Measurements from ENCODE around the gene CDK1. TPM values are rescaled to one million over a fixed set of nuclear protein-coding genes. Genes with fewer than 3 reads are reported as not detected.

CDK1 gene
- total RNA-seq, 3 donors from 2014 or later = 9.6 to 15.0 (median 12.7) TPM

- Mint-ChIP-seq H3K4me3 (no peak overlapping the region), H3K9me3 (no peaks in the 10 kb centered on the region), H3K27me3 (ENCODE audit: low read depth) (peaks cover 13% of the 10 kb centered on the region), H3K4me1 (ENCODE audit: low read depth) (no peaks in the 10 kb centered on the region), H3K36me3 (ENCODE audit: insufficient read depth) (no peaks in the 10 kb centered on the region)
- no peak for ATAC-seq
- DNase-seq = no peak
These were observed 24.5 kb upstream of the CDK1 start for GRCh38 chr10:60753817-60754216.

GRCh38 chr10:60757420-60757895 is 20.8 kb upstream of the CDK1 start:
- no peaks in the 10 kb centered on the region for H3K9me3 Mint-ChIP-seq
- DNase-seq (no peak), ATAC-seq (no peak)
- no peaks in the 10 kb centered on the region for H3K4me1 Mint-ChIP-seq (ENCODE audit: low read depth)
- H3K27me3 Mint-ChIP-seq (ENCODE audit: low read depth) = peaks cover 13% of the 10 kb centered on the region
- H3K4me3 Mint-ChIP-seq = no peak overlapping the region
- no peaks in the 10 kb centered on the region for H3K36me3 Mint-ChIP-seq (ENCODE audit: insufficient read depth)

GRCh38 chr10:60759181-60759580 is 19.1 kb upstream of the CDK1 start:
- ATAC-seq (no peak), DNase-seq (no peak)
- Mint-ChIP-seq H3K4me1 (ENCODE audit: low read depth) (no peaks in the 10 kb centered on the region), H3K36me3 (ENCODE audit: insufficient read depth) (no peaks in the 10 kb centered on the region), H3K9me3 (no peaks in the 10 kb centered on the region), H3K4me3 (no peak overlapping the region), H3K27me3 (ENCODE audit: low read depth) (peaks cover 13% of the 10 kb centered on the region)

- Mint-ChIP-seq H3K27me3 (ENCODE audit: low read depth) (peaks cover 11% of the 10 kb centered on the region), H3K9me3 (no peaks in the 10 kb centered on the region), H3K36me3 (ENCODE audit: insufficient read depth) (no peaks in the 10 kb centered on the region), H3K4me1 (ENCODE audit: low read depth) (no peaks in the 10 kb centered on the region), H3K4me3 (no peak overlapping the region)
- ATAC-seq = no peak
- DNase-seq = no peak
These were observed 17.5 kb upstream of the CDK1 start for GRCh38 chr10:60760711-60761210.

- Mint-ChIP-seq H3K4me3 (no peak overlapping the region), H3K9me3 (no peaks in the 10 kb centered on the region), H3K4me1 (ENCODE audit: low read depth) (no peaks in the 10 kb centered on the region), H3K27me3 (ENCODE audit: low read depth) (peaks cover 3% of the 10 kb centered on the region), H3K36me3 (ENCODE audit: insufficient read depth) (no peaks in the 10 kb centered on the region)
- ATAC-seq (no peak), DNase-seq (no peak)
These were observed 15.7 kb upstream of the CDK1 start for GRCh38 chr10:60762554-60762953.

- no peaks in the 10 kb centered on the region for H3K4me1 Mint-ChIP-seq (ENCODE audit: low read depth)
- no peaks in the 10 kb centered on the region for H3K36me3 Mint-ChIP-seq (ENCODE audit: insufficient read depth)
- peaks cover 3% of the 10 kb centered on the region for H3K27me3 Mint-ChIP-seq (ENCODE audit: low read depth)
- ATAC-seq (no peak), DNase-seq (no peak)
- H3K9me3 Mint-ChIP-seq = no peaks in the 10 kb centered on the region
- H3K4me3 Mint-ChIP-seq = no peak overlapping the region
These were observed 10.9 kb upstream of the CDK1 start for GRCh38 chr10:60767424-60767823.

GRCh38 chr10:60769406-60769805 is 8.9 kb upstream of the CDK1 start:
- no peak overlapping the region for H3K4me3 Mint-ChIP-seq
- H3K27me3 Mint-ChIP-seq (ENCODE audit: low read depth) = peaks cover 3% of the 10 kb centered on the region
- no peaks in the 10 kb centered on the region for H3K36me3 Mint-ChIP-seq (ENCODE audit: insufficient read depth)
- H3K9me3 Mint-ChIP-seq = no peaks in the 10 kb centered on the region
- DNase-seq (no peak), ATAC-seq (no peak)
- H3K4me1 Mint-ChIP-seq (ENCODE audit: low read depth) = no peaks in the 10 kb centered on the region

GRCh38 chr10:60777696-60778213 is 523 bp upstream of the CDK1 start:
- ATAC-seq (no peak), DNase-seq (no peak)
- peak overlapping the region; percentile 93 for H3K4me3 Mint-ChIP-seq
- no peaks in the 10 kb centered on the region for H3K27me3 Mint-ChIP-seq (ENCODE audit: low read depth)
- H3K36me3 Mint-ChIP-seq (ENCODE audit: insufficient read depth) = no peaks in the 10 kb centered on the region
- H3K4me1 Mint-ChIP-seq (ENCODE audit: low read depth) = peaks cover 21% of the 10 kb centered on the region
- no peaks in the 10 kb centered on the region for H3K9me3 Mint-ChIP-seq

GRCh38 chr10:60778971-60779796 is 906 bp downstream of the CDK1 start:
- peaks cover 25% of the 10 kb centered on the region for H3K4me1 Mint-ChIP-seq (ENCODE audit: low read depth)
- peak; percentile 12 to 16 for ATAC-seq
- H3K36me3 Mint-ChIP-seq (ENCODE audit: insufficient read depth) = no peaks in the 10 kb centered on the region

GRCh38 chr10:60781661-60782060 is 3.4 kb downstream of the CDK1 start:
- H3K4me3 Mint-ChIP-seq = no peak overlapping the region
- peaks cover 40% of the 10 kb centered on the region for H3K4me1 Mint-ChIP-seq (ENCODE audit: low read depth)
- no peak for DNase-seq

More at GRCh38 chr10:60778971-60779796, 906 bp downstream of the CDK1 start:
- peak overlapping the region; percentile 93 for H3K4me3 Mint-ChIP-seq
- H3K9me3 Mint-ChIP-seq = no peaks in the 10 kb centered on the region
- no peaks in the 10 kb centered on the region for H3K27me3 Mint-ChIP-seq (ENCODE audit: low read depth)
- DNase-seq = no peak

GRCh38 chr10:60784641-60785040 is 6.4 kb downstream of the CDK1 start:
- H3K4me1 Mint-ChIP-seq (ENCODE audit: low read depth) = peaks cover 49% of the 10 kb centered on the region
- DNase-seq (no peak), ATAC-seq (no peak)
- H3K4me3 Mint-ChIP-seq = no peak overlapping the region
- H3K36me3 Mint-ChIP-seq (ENCODE audit: insufficient read depth) = no peaks in the 10 kb centered on the region
- H3K9me3 Mint-ChIP-seq = no peaks in the 10 kb centered on the region
- H3K27me3 Mint-ChIP-seq (ENCODE audit: low read depth) = no peaks in the 10 kb centered on the region

More at GRCh38 chr10:60781661-60782060, 3.4 kb downstream of the CDK1 start:
- ATAC-seq = no peak
- Mint-ChIP-seq H3K9me3 (no peaks in the 10 kb centered on the region), H3K36me3 (ENCODE audit: insufficient read depth) (no peaks in the 10 kb centered on the region), H3K27me3 (ENCODE audit: low read depth) (no peaks in the 10 kb centered on the region)

- Mint-ChIP-seq H3K36me3 (ENCODE audit: insufficient read depth) (no peaks in the 10 kb centered on the region), H3K9me3 (no peaks in the 10 kb centered on the region), H3K4me3 (no peak overlapping the region), H3K4me1 (ENCODE audit: low read depth) (peaks cover 49% of the 10 kb centered on the region), H3K27me3 (ENCODE audit: low read depth) (no peaks in the 10 kb centered on the region)
- DNase-seq = no peak
- no peak for ATAC-seq
These were observed 10.3 kb downstream of the CDK1 start for GRCh38 chr10:60788544-60788943.

GRCh38 chr10:60789340-60789739 is 11.1 kb downstream of the CDK1 start:
- DNase-seq (no peak), ATAC-seq (no peak)
- H3K9me3 Mint-ChIP-seq = no peaks in the 10 kb centered on the region
- peaks cover 44% of the 10 kb centered on the region for H3K4me1 Mint-ChIP-seq (ENCODE audit: low read depth)
- H3K27me3 Mint-ChIP-seq (ENCODE audit: low read depth) = no peaks in the 10 kb centered on the region
- H3K4me3 Mint-ChIP-seq = no peak overlapping the region
- no peaks in the 10 kb centered on the region for H3K36me3 Mint-ChIP-seq (ENCODE audit: insufficient read depth)

- H3K4me1 Mint-ChIP-seq (ENCODE audit: low read depth) = peaks cover 9% of the 10 kb centered on the region
- ATAC-seq (no peak), DNase-seq (no peak)
- no peaks in the 10 kb centered on the region for H3K36me3 Mint-ChIP-seq (ENCODE audit: insufficient read depth)
- no peaks in the 10 kb centered on the region for H3K9me3 Mint-ChIP-seq
- H3K27me3 Mint-ChIP-seq (ENCODE audit: low read depth) = no peaks in the 10 kb centered on the region
- H3K4me3 Mint-ChIP-seq = no peak overlapping the region
These were observed 16.7 kb downstream of the CDK1 start for GRCh38 chr10:60794953-60795352.

All from activated T-cell treated with anti-CD3 and anti-CD28 coated beads, Interleukin-2, amount 50 U/mL, for 4 hours (primary cell).